Mucosa of rectum (tissue), 2 donors: ENCODE measurements around the gene KRTAP21-2.

ENCODE experiments used
- H3K27ac ChIP-seq, 2 donors: one replicate each; pipeline ENCODE4 v1.7.0; 2013; ENCODE audit warnings: inconsistent platforms in 2 of 2, low read depth in 2 of 2, low read length in 2 of 2
- H3K27me3 ChIP-seq, 2 donors: one replicate each; pipeline ENCODE4 v1.7.0; 2013; ENCODE audit warnings: low read length in 2 of 2; ENCODE audit not compliant: control insufficient read depth in 2 of 2, insufficient read depth in 2 of 2
- H3K36me3 ChIP-seq, 2 donors: one replicate each; pipeline ENCODE4 v1.7.0; 2013; ENCODE audit warnings: low read length in 2 of 2; ENCODE audit not compliant: control insufficient read depth in 2 of 2, insufficient read depth in 2 of 2
- H3K4me1 ChIP-seq, 2 donors: one replicate each; pipeline ENCODE4 v1.7.0; 2013; ENCODE audit warnings: low read length in 2 of 2, mild to moderate bottlenecking in 1 of 2; ENCODE audit not compliant: control insufficient read depth in 2 of 2, insufficient read depth in 2 of 2
- H3K4me3 ChIP-seq, 2 donors: one replicate each; pipeline ENCODE4 v1.7.0; 2013; ENCODE audit warnings: low read length in 2 of 2
- H3K9ac ChIP-seq, 2 donors: one replicate each; pipeline ENCODE4 v1.7.0; 2013; ENCODE audit warnings: low read length in 2 of 2, low read depth in 1 of 2, mild to moderate bottlenecking in 1 of 2
- H3K9me3 ChIP-seq, 2 donors: one replicate each; pipeline ENCODE4 v1.7.0; 2013; ENCODE audit warnings: low read length in 2 of 2; ENCODE audit not compliant: control insufficient read depth in 2 of 2
- donor health status: healthy.
- donor health status: Normal muscosa, but diverticular disease.

The KRTAP21-2 gene

DNA sequence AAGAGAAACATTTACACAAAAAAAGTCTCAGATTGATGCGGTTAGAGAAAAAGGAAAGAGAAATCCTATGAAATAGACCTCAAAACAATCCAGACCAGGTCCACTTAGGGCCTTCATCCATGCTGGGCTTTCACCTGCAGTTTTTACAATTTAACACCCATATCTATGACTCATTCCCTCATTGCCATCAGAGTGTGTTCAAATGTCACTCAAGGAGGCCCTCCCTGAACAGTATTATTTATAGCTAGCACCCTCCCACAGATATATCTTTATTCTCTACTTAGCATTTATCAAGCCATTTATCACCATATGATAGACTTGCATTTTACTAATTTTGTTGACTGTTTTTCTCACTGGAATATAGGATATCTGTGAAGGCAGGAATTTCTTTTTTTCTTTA, 27.7 kb downstream of the KRTAP21-2 start:
- no peaks in the 10 kb centered on the region for H3K36me3 ChIP-seq
- H3K27me3 ChIP-seq = no peaks in the 10 kb centered on the region

DNA sequence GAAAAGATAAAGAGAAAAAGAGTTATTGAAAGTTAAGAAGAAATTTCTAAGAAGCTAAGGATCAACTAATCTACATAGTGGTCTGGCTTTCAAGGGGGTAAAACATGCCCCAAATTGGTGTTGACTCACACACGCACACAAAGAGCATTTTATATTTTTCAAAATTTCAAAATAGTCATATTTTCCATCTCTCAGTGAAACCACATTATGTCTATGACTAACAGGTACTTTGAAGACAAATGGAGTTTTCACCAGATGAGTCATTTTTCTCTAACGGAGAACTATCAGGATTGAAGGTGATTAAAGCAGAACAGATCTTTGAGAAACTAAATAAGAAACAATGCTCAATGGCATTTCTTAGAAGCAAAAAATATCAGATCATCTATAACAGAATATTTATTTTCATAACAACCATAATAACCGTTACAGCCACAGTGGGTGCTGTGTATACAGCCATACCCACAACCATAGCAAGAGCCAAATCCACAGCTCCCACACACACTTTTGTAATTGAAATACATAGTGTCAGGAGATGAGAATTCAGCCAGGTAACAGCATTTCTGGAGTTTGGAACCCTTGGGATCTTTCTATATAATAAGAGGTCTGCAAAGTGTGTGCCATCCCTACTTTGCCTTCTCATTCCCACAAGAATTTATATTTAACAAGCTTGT, 28.7 kb downstream of the KRTAP21-2 start, which contains the start of gene KRTAP21-3:
Gene KRTAP21-3, minus strand, starts transcription at position 539 of the 671 bp plus-strand sequence. Its CDS starts 18 bp downstream, at position 521.
- H3K36me3 ChIP-seq = no peaks in the 10 kb centered on the region
- no peaks in the 10 kb centered on the region for H3K27me3 ChIP-seq
- no peaks in the 10 kb centered on the region for H3K4me1 ChIP-seq
- no peak within 1 kb of the TSS for H3K4me3 ChIP-seq
- H3K27ac ChIP-seq = no peak within 1 kb of the TSS
- no peaks in the 10 kb centered on the region for H3K9me3 ChIP-seq
- no peak within 1 kb of the TSS for H3K9ac ChIP-seq

More for the DNA sequence above, 27.7 kb downstream of the KRTAP21-2 start:
- H3K4me1 ChIP-seq = no peaks in the 10 kb centered on the region
- H3K9ac ChIP-seq = no peak overlapping the region
- H3K9me3 ChIP-seq = peaks cover 0 to 2% of the 10 kb centered on the region in 2 donors
- H3K4me3 ChIP-seq = no peak overlapping the region
- H3K27ac ChIP-seq = no peak overlapping the region

DNA sequence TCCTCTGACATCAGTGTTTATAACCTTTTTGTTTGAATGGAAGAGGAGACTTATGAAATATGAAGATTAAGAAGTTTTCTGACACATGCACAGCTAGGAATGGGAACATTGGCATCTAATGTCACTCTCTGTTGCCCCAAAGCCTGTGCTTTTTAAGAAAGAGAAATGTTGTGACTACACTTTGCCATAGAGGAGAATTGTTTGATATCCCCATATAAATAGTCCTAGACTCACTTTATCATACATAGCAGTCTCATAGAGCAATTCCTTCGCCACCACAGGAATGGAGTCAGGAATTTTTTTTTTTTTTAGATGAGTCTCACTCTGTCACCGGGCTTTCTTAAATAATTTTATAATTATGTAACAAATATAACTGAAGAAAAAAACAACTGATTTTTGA, 30.0 kb downstream of the KRTAP21-2 start:
- H3K9me3 ChIP-seq = no peaks in the 10 kb centered on the region
- no peaks in the 10 kb centered on the region for H3K27me3 ChIP-seq
- no peak overlapping the region for H3K9ac ChIP-seq
- no peaks in the 10 kb centered on the region for H3K36me3 ChIP-seq
- no peak overlapping the region for H3K27ac ChIP-seq
- H3K4me1 ChIP-seq = no peaks in the 10 kb centered on the region
- H3K4me3 ChIP-seq = no peak overlapping the region

DNA sequence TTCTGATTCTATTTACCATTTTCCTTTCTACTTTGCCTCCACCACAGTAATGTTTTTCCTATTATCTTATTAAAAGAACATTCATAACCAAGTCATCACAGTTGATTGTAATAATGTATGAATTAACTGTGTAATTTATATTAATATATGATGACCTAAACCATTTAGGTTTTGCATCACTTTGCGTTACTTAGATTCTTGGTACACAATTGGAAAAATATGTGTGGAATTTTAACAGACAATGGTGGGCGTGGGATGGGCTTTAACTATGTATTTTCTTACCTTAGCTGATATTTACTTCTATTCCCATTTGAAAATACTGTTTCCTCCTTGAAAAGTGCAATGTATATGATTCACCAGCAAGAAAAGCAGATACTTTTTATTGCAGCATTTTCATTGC, 32.1 kb downstream of the KRTAP21-2 start:
- H3K27ac ChIP-seq = no peak overlapping the region
- H3K9me3 ChIP-seq = no peaks in the 10 kb centered on the region
- H3K9ac ChIP-seq = no peak overlapping the region
- H3K36me3 ChIP-seq = no peaks in the 10 kb centered on the region
- H3K27me3 ChIP-seq = no peaks in the 10 kb centered on the region
- no peak overlapping the region for H3K4me3 ChIP-seq
- H3K4me1 ChIP-seq = no peaks in the 10 kb centered on the region

DNA sequence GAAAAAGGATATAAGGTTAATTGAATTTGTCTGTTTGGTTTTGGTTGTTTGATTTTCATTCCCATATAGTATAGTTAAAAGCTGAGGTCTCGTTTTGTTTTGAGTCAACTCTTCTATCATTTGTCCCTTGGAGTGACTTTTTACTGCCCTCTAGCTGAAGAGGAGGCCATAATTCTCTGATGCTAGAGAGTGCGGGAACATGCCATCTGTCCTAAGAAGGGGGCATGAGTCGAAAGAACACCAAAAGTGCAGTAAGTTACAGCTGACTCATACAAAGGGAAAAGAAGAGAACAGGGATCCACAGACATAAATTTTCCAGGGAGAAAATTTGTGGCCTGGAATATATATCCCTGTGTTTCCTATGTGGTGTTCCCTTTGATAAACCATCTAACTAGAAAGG, 32.6 kb downstream of the KRTAP21-2 start:
- Histone ChIP-seq H3K4me1 (no peaks in the 10 kb centered on the region), H3K36me3 (no peaks in the 10 kb centered on the region), H3K9me3 (no peaks in the 10 kb centered on the region), H3K27ac (no peak overlapping the region), H3K9ac (no peak overlapping the region), H3K27me3 (no peaks in the 10 kb centered on the region), H3K4me3 (no peak overlapping the region)

DNA sequence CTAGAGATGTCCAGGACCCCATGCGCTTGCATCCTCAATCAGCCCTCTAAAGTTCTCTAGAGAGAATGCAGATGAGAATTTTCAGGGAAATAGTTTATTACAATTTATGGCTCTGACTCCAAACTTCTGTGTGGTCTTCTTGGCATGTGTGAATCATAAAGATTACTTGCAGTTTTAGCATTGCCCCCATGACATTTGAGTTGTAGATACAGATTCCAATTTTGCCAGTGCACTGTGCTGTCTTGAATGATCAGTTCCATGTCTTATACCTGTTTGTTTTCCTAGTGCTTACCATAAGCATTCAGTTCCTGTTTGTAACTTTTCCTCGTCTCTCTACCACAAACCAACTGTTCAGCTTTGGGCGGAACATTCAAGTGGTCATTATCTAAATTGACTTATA, 33.3 kb downstream of the KRTAP21-2 start:
- Histone ChIP-seq H3K4me1 (no peaks in the 10 kb centered on the region), H3K27ac (no peak overlapping the region), H3K27me3 (no peaks in the 10 kb centered on the region), H3K36me3 (no peaks in the 10 kb centered on the region), H3K4me3 (no peak overlapping the region), H3K9me3 (no peaks in the 10 kb centered on the region), H3K9ac (no peak overlapping the region)

DNA sequence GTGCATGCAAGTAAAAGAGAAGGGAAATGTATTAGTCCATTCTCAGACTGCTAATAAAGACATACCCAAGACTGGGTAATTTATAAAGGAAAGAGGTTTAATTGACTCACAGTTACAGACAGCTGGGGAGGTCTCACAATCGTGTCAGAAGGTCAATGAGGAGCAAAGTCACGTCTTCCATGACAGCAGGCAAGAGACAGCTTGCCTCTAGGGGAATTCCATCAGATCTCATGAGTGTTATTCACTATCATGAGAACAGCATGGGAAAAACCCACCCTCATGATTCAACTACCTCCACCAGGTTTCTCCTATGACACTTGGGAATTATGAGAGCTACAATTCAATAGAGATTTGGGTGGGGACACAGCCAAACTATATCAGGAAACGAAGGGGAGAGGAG, 36.6 kb downstream of the KRTAP21-2 start:
- H3K27ac ChIP-seq = no peak overlapping the region
- no peak overlapping the region for H3K9ac ChIP-seq
- no peaks in the 10 kb centered on the region for H3K4me1 ChIP-seq
- no peaks in the 10 kb centered on the region for H3K27me3 ChIP-seq
- no peak overlapping the region for H3K4me3 ChIP-seq
- no peaks in the 10 kb centered on the region for H3K36me3 ChIP-seq
- peaks cover 0 to 2% of the 10 kb centered on the region in 2 donors for H3K9me3 ChIP-seq

DNA sequence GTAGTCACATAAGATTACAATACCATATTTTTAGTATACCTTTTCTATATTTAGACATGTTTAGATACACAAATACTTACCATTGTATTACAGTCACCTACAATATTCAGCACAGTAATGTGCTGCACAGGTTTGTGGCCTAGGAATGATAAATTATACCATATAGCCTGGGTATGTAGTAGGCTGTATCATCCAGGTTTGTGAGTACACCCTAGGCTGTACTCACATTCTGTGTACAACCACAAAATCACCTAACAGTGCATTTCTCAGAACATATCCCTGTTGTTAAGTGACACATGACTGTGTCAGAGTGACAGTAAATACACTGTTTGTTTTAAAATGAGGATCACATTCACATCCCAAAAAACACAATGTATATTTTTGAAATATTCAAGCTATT, 39.6 kb downstream of the KRTAP21-2 start:
- H3K36me3 ChIP-seq = no peaks in the 10 kb centered on the region
- no peak overlapping the region for H3K4me3 ChIP-seq
- peaks cover 0 to 2% of the 10 kb centered on the region in 2 donors for H3K9me3 ChIP-seq
- no peak overlapping the region for H3K9ac ChIP-seq
- H3K27me3 ChIP-seq = no peaks in the 10 kb centered on the region
- H3K27ac ChIP-seq = no peak overlapping the region
- no peaks in the 10 kb centered on the region for H3K4me1 ChIP-seq
